Progenitor cell of endocrine pancreas (in vitro differentiated cells): ENCODE results near the gene PRR5L. TPM values are rescaled to one million over a fixed set of nuclear protein-coding genes. Genes with fewer than 3 reads are reported as not detected.

Experiments used
- DNase-seq: peaks from one replicate; pipeline ENCODE4 v3.0.0; 2021; ENCODE audit warnings: low spot score; ENCODE audit not compliant: unreplicated experiment
- H3K27ac Mint-ChIP-seq: 2 replicates; pipeline ENCODE4 v1.8.0; 2021; ENCODE audit warnings: mild to moderate bottlenecking, moderate library complexity, mixed read lengths
- H3K27me3 Mint-ChIP-seq: 2 replicates; pipeline ENCODE4 v1.8.0; 2021; ENCODE audit warnings: mixed read lengths
- H3K36me3 Mint-ChIP-seq: 2 replicates; pipeline ENCODE4 v1.8.0; 2022; ENCODE audit warnings: mixed read lengths; ENCODE audit not compliant: insufficient read depth
- H3K4me1 Mint-ChIP-seq: 2 replicates; pipeline ENCODE4 v1.8.0; 2021; ENCODE audit warnings: low read depth, mixed read lengths
- H3K4me3 Mint-ChIP-seq: 2 replicates; pipeline ENCODE4 v1.8.0; 2021; ENCODE audit warnings: low read depth, mild to moderate bottlenecking, moderate library complexity, mixed read lengths
- H3K9me3 Mint-ChIP-seq: 2 replicates; pipeline ENCODE4 v1.8.0; 2021; ENCODE audit warnings: low read depth, mixed read lengths
- CTCF ChIP-seq: fragments of 200-600 bp; sonication (generic); IDR thresholded peaks from one replicate; pipeline ENCODE4 v1.5.0; 2021; ENCODE audit warnings: antibody characterized with exemption, mild to moderate bottlenecking; ENCODE audit not compliant: unreplicated experiment
- total RNA-seq: library from RNA; stranded (reverse); gene quantifications from 2 replicates; pipeline ENCODE4 v1.2.1, GENCODE V29; 2021

Gene PRR5L
- total RNA-seq, 1 donor from 2014 or later = 1.7 TPM

GRCh38 chr11:36367806-36368680 is 72.0 kb downstream of the PRR5L start:
- TF ChIP-seq CTCF = no peak
- Mint-ChIP-seq H3K27ac (no peak overlapping the region), H3K27me3 (peaks cover 53% of the 10 kb centered on the region)

GRCh38 chr11:36371181-36371580 is 75.1 kb downstream of the PRR5L start:
- H3K4me3 Mint-ChIP-seq = no peak overlapping the region
- peaks cover 59% of the 10 kb centered on the region for H3K27me3 Mint-ChIP-seq
- no peaks in the 10 kb centered on the region for H3K9me3 Mint-ChIP-seq
- H3K36me3 Mint-ChIP-seq = no peaks in the 10 kb centered on the region
- no peak for TF ChIP-seq CTCF
- H3K27ac Mint-ChIP-seq = no peak overlapping the region
- H3K4me1 Mint-ChIP-seq = peaks cover 1% of the 10 kb centered on the region
- no peak for DNase-seq

More at GRCh38 chr11:36367806-36368680, 72.0 kb downstream of the PRR5L start:
- Mint-ChIP-seq H3K36me3 (no peaks in the 10 kb centered on the region), H3K9me3 (no peaks in the 10 kb centered on the region), H3K4me3 (no peak overlapping the region), H3K4me1 (peaks cover 3% of the 10 kb centered on the region)
- no peak for DNase-seq

GRCh38 chr11:36371590-36371989 is 75.5 kb downstream of the PRR5L start:
- peaks cover 63% of the 10 kb centered on the region for H3K27me3 Mint-ChIP-seq
- H3K4me3 Mint-ChIP-seq = no peak overlapping the region
- DNase-seq = no peak
- no peak for TF ChIP-seq CTCF
- peaks cover 1% of the 10 kb centered on the region for H3K4me1 Mint-ChIP-seq
- no peak overlapping the region for H3K27ac Mint-ChIP-seq
- no peaks in the 10 kb centered on the region for H3K9me3 Mint-ChIP-seq
- no peaks in the 10 kb centered on the region for H3K36me3 Mint-ChIP-seq

GRCh38 chr11:36372101-36372771 is 76.1 kb downstream of the PRR5L start:
- H3K27me3 Mint-ChIP-seq = peaks cover 67% of the 10 kb centered on the region
- no peak overlapping the region for H3K27ac Mint-ChIP-seq
- no peaks in the 10 kb centered on the region for H3K9me3 Mint-ChIP-seq
- no peak for DNase-seq
- H3K4me1 Mint-ChIP-seq = peaks cover 4% of the 10 kb centered on the region
- no peak for TF ChIP-seq CTCF
- H3K36me3 Mint-ChIP-seq = no peaks in the 10 kb centered on the region
- no peak overlapping the region for H3K4me3 Mint-ChIP-seq

- Mint-ChIP-seq H3K9me3 (no peaks in the 10 kb centered on the region), H3K27ac (no peak overlapping the region), H3K4me1 (peaks cover 4% of the 10 kb centered on the region), H3K36me3 (no peaks in the 10 kb centered on the region), H3K4me3 (no peak overlapping the region), H3K27me3 (peaks cover 70% of the 10 kb centered on the region)
- no peak for TF ChIP-seq CTCF
- DNase-seq = no peak
Observed at GRCh38 chr11:36373016-36374010, 77.2 kb downstream of the PRR5L start.
